ENCODE measurements around the gene IP6K1.

GRCh38 chr3:49675912-49676311 lies 110.4 kb downstream of the IP6K1 start:
- no peak for TF ChIP-seq CTCF (IDR thresholded peaks at IDR 0.05)
- no peak for TF ChIP-seq POLR2A (IDR thresholded peaks at IDR 0.05)
